Astrocyte (in vitro differentiated cells and primary cell): Measurements from ENCODE around the gene CPEB3. TPM values are rescaled to one million over a fixed set of nuclear protein-coding genes. Genes with fewer than 3 reads are reported as not detected.

Source experiments
- DNase-seq: peaks from one replicate; pipeline ENCODE4 v3.0.0-alpha.2; 2010; ENCODE audit warnings: low read depth
- FAIRE-seq: peaks from 2 replicates; lab custom pipeline; 2011; peaks lifted over from hg19 to GRCh38; lab: Jason Lieb, UNC
- H2AFZ ChIP-seq: 2 replicates; pipeline ENCODE4 v1.6.0; 2012; ENCODE audit warnings: low read depth, low read length, inconsistent platforms
- H3K27ac ChIP-seq: 2 replicates; pipeline ENCODE4 v1.5.1; 2011; ENCODE audit warnings: low read depth, low read length, inconsistent platforms
- H3K27me3 ChIP-seq: 2 replicates; pipeline ENCODE4 v1.6.0; 2011; ENCODE audit warnings: low read length, inconsistent platforms; ENCODE audit not compliant: insufficient read depth
- H3K36me3 ChIP-seq: 2 replicates; pipeline ENCODE4 v1.5.1; 2011; ENCODE audit warnings: low read length, inconsistent platforms; ENCODE audit not compliant: insufficient read depth
- H3K4me1 ChIP-seq: 2 replicates; pipeline ENCODE4 v1.5.1; 2011; ENCODE audit warnings: low read length, inconsistent platforms; ENCODE audit not compliant: insufficient read depth
- H3K4me2 ChIP-seq: 2 replicates; pipeline ENCODE4 v1.6.0; 2012; ENCODE audit warnings: low read length, inconsistent platforms
- H3K4me3 ChIP-seq: 2 replicates; pipeline ENCODE4 v1.5.1; 2011; ENCODE audit warnings: low read depth, mild to moderate bottlenecking, low read length, inconsistent platforms; ENCODE audit not compliant: insufficient read depth
- H3K79me2 ChIP-seq: 2 replicates; pipeline ENCODE4 v1.6.0; 2012; ENCODE audit warnings: mild to moderate bottlenecking, low read length, inconsistent platforms; ENCODE audit not compliant: insufficient read depth
- H3K9ac ChIP-seq: 2 replicates; pipeline ENCODE4 v1.6.0; 2012; ENCODE audit warnings: mild to moderate bottlenecking, low read length, inconsistent platforms
- H3K9me3 ChIP-seq: 2 replicates; pipeline ENCODE4 v1.5.1; 2012; ENCODE audit warnings: low read depth, mild to moderate bottlenecking, low read length, inconsistent platforms; ENCODE audit not compliant: insufficient read depth
- H4K20me1 ChIP-seq: 2 replicates; pipeline ENCODE4 v1.6.0; 2012; ENCODE audit warnings: low read length, inconsistent platforms; ENCODE audit not compliant: insufficient read depth
- H3K27ac Mint-ChIP-seq: one replicate; pipeline ENCODE4 v1.8.0; 2021; ENCODE audit warnings: mild to moderate bottlenecking, mixed read lengths; ENCODE audit not compliant: unreplicated experiment
- H3K27me3 Mint-ChIP-seq: one replicate; pipeline ENCODE4 v1.8.0; 2021; ENCODE audit warnings: low read depth, mixed read lengths; ENCODE audit not compliant: unreplicated experiment
- H3K36me3 Mint-ChIP-seq: one replicate; pipeline ENCODE4 v1.8.0; 2021; ENCODE audit warnings: low read depth, mixed read lengths; ENCODE audit not compliant: unreplicated experiment
- H3K4me1 Mint-ChIP-seq: one replicate; pipeline ENCODE4 v1.8.0; 2021; ENCODE audit warnings: low read depth, mixed read lengths; ENCODE audit not compliant: unreplicated experiment
- H3K4me3 Mint-ChIP-seq: one replicate; pipeline ENCODE4 v1.8.0; 2021; ENCODE audit warnings: mild to moderate bottlenecking, moderate library complexity, mixed read lengths; ENCODE audit not compliant: unreplicated experiment
- H3K9me3 Mint-ChIP-seq: one replicate; pipeline ENCODE4 v1.8.0; 2021; ENCODE audit warnings: mild to moderate bottlenecking, mixed read lengths; ENCODE audit not compliant: unreplicated experiment
- EZH2 ChIP-seq: IDR thresholded peaks from 2 replicates; pipeline ENCODE4 v1.6.1; 2012; ENCODE audit warnings: mild to moderate bottlenecking, low read length, inconsistent platforms; ENCODE audit not compliant: insufficient read depth
- total RNA-seq: library from RNA; stranded (reverse); gene quantifications from 2 replicates; pipeline ENCODE4 v1.2.1, GENCODE V29; 2021
- TF ChIP-seq, protein P1 (sequence below): IDR thresholded peaks from 2 replicates; pipeline ENCODE4 v1.5.1; 2011; ENCODE audit warnings: low read depth, mild to moderate bottlenecking, inconsistent platforms, low read length, moderate library complexity; ENCODE audit not compliant: insufficient read depth

Gene CPEB3
- total RNA-seq, 1 donor from 2014 or later, result 1.6 TPM

GRCh38 chr10:92213049-92213448 is 77.8 kb downstream of the CPEB3 start:
- peaks cover 2% of the 10 kb centered on the region for H3K4me1 Mint-ChIP-seq
- H3K27me3 Mint-ChIP-seq, result no peaks in the 10 kb centered on the region
- TF ChIP-seq, protein P1, sequence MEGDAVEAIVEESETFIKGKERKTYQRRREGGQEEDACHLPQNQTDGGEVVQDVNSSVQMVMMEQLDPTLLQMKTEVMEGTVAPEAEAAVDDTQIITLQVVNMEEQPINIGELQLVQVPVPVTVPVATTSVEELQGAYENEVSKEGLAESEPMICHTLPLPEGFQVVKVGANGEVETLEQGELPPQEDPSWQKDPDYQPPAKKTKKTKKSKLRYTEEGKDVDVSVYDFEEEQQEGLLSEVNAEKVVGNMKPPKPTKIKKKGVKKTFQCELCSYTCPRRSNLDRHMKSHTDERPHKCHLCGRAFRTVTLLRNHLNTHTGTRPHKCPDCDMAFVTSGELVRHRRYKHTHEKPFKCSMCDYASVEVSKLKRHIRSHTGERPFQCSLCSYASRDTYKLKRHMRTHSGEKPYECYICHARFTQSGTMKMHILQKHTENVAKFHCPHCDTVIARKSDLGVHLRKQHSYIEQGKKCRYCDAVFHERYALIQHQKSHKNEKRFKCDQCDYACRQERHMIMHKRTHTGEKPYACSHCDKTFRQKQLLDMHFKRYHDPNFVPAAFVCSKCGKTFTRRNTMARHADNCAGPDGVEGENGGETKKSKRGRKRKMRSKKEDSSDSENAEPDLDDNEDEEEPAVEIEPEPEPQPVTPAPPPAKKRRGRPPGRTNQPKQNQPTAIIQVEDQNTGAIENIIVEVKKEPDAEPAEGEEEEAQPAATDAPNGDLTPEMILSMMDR, result no peak
- TF ChIP-seq EZH2, result no peak
- FAIRE-seq (no peak), DNase-seq (no peak)
- Histone ChIP-seq H3K9ac (no peak overlapping the region), H3K9me3 (no peaks in the 10 kb centered on the region), H3K36me3 (no peaks in the 10 kb centered on the region), H2AFZ (no peak overlapping the region), H3K79me2 (no peaks in the 10 kb centered on the region), H3K27me3 (no peaks in the 10 kb centered on the region), H3K4me1 (no peaks in the 10 kb centered on the region), H3K27ac (no peak overlapping the region), H3K4me2 (no peak overlapping the region), H3K4me3 (no peak overlapping the region), H4K20me1 (no peaks in the 10 kb centered on the region)
- no peak overlapping the region for H3K4me3 Mint-ChIP-seq
- H3K36me3 Mint-ChIP-seq, result no peaks in the 10 kb centered on the region
- H3K27ac Mint-ChIP-seq, result no peak overlapping the region
- peaks cover 3% of the 10 kb centered on the region for H3K9me3 Mint-ChIP-seq

GRCh38 chr10:92208736-92209135 is 82.1 kb downstream of the CPEB3 start:
- H3K27me3 Mint-ChIP-seq, result no peaks in the 10 kb centered on the region
- H3K4me1 Mint-ChIP-seq, result peaks cover 2% of the 10 kb centered on the region
- Histone ChIP-seq H3K4me2 (no peak overlapping the region), H3K79me2 (no peaks in the 10 kb centered on the region), H3K36me3 (no peaks in the 10 kb centered on the region), H3K27me3 (no peaks in the 10 kb centered on the region), H3K4me3 (no peak overlapping the region), H2AFZ (no peak overlapping the region), H3K4me1 (no peaks in the 10 kb centered on the region), H3K9ac (no peak overlapping the region), H3K27ac (no peak overlapping the region), H3K9me3 (no peaks in the 10 kb centered on the region), H4K20me1 (no peaks in the 10 kb centered on the region)
- H3K4me3 Mint-ChIP-seq, result no peak overlapping the region
- FAIRE-seq, result no peak
- no peaks in the 10 kb centered on the region for H3K36me3 Mint-ChIP-seq
- no peak for TF ChIP-seq EZH2
- TF ChIP-seq, protein P1, result no peak
- H3K9me3 Mint-ChIP-seq, result no peaks in the 10 kb centered on the region
- H3K27ac Mint-ChIP-seq, result no peak overlapping the region
- DNase-seq, result peak; percentile 15

- Histone ChIP-seq H3K79me2 (no peaks in the 10 kb centered on the region), H3K4me3 (no peak overlapping the region), H2AFZ (no peak overlapping the region), H3K36me3 (no peaks in the 10 kb centered on the region), H3K9ac (no peak overlapping the region), H3K4me2 (no peak overlapping the region), H3K27me3 (no peaks in the 10 kb centered on the region), H3K9me3 (no peaks in the 10 kb centered on the region), H3K4me1 (no peaks in the 10 kb centered on the region), H3K27ac (no peak overlapping the region), H4K20me1 (no peaks in the 10 kb centered on the region)
- FAIRE-seq, result no peak
- no peak for DNase-seq
- Mint-ChIP-seq H3K27me3 (no peaks in the 10 kb centered on the region), H3K27ac (no peak overlapping the region), H3K4me1 (peaks cover 2% of the 10 kb centered on the region), H3K36me3 (no peaks in the 10 kb centered on the region), H3K4me3 (no peak overlapping the region), H3K9me3 (no peaks in the 10 kb centered on the region)
- no peak for TF ChIP-seq EZH2
- TF ChIP-seq, protein P1, result no peak
These were observed 82.6 kb downstream of the CPEB3 start for GRCh38 chr10:92208157-92208720.
